HG03575 (cell line): ENCODE measurements around the gene RNF157.
"Not testable (repeated sequence)": the region's sequence is repeated elsewhere in the genome, so short reads cannot be mapped to it uniquely, and the experiment has no call there.

ENCODE experiments used
- ATAC-seq: cut with Tn5 transposase; IDR thresholded peaks from one replicate; pipeline ENCODE4 v1.9.1; 2021; ENCODE audit not compliant: unreplicated experiment, insufficient number of reproducible peaks, low FRiP score; ENCODE audit errors: extremely low read depth

Gene RNF157

GRCh38 chr17:76260220-76260619 lies 19.9 kb upstream of the RNF157 start:
- no peak for ATAC-seq

GRCh38 chr17:76256430-76257050 lies 16.2 kb upstream of the RNF157 start:
- not testable (repeated sequence) for ATAC-seq

- ATAC-seq: no peak
Measured at GRCh38 chr17:76255801-76256429, 15.6 kb upstream of the RNF157 start.

- no peak for ATAC-seq
Measured at GRCh38 chr17:76254275-76254674, 14.0 kb upstream of the RNF157 start.

- no peak for ATAC-seq
Measured at GRCh38 chr17:76253841-76254240, 13.5 kb upstream of the RNF157 start.

GRCh38 chr17:76252967-76253766 lies 12.9 kb upstream of the RNF157 start:
- ATAC-seq: not testable (repeated sequence)

GRCh38 chr17:76252040-76252954 lies 12.0 kb upstream of the RNF157 start:
- no peak for ATAC-seq

GRCh38 chr17:76251478-76252039 lies 11.3 kb upstream of the RNF157 start:
- no peak for ATAC-seq

GRCh38 chr17:76250141-76250540 lies 9.8 kb upstream of the RNF157 start:
- no peak for ATAC-seq

GRCh38 chr17:76248013-76248782 lies 7.9 kb upstream of the RNF157 start:
- no peak for ATAC-seq

GRCh38 chr17:76247304-76247703 lies 7.0 kb upstream of the RNF157 start:
- ATAC-seq: no peak

GRCh38 chr17:76246080-76247066 lies 6.1 kb upstream of the RNF157 start:
- ATAC-seq: peak; percentile 76

- not testable (repeated sequence) for ATAC-seq
Measured at GRCh38 chr17:76244721-76245120, 4.4 kb upstream of the RNF157 start.

- ATAC-seq: no peak
Measured at GRCh38 chr17:76243826-76244679, 3.8 kb upstream of the RNF157 start.

- no peak for ATAC-seq
Measured at GRCh38 chr17:76241691-76242255, 1.5 kb upstream of the RNF157 start.

- no peak for ATAC-seq
Measured at GRCh38 chr17:76241204-76241538, 878 bp upstream of the RNF157 start.
